HCT116 (cell line): ENCODE measurements around the gene DENND5A. TPM values are rescaled to one million over a fixed set of nuclear protein-coding genes. Genes with fewer than 3 reads are reported as not detected.

Source experiments
- ATAC-seq: fragments of 200-7000 bp; cut with Tn5 transposase; 2 replicates; pipeline ENCODE4 v1.9.1; 2020; ENCODE audit warnings: mild to moderate bottlenecking, moderate library complexity
- BruUV-seq: library from RNA; stranded (reverse); fragments of 400-500 nt; replicated peaks from 2 replicates; lab custom pipeline; 2021; lab: Mats Ljungman, UMichigan
- CTCF ChIA-PET: fragments of 300-600 bp; sonication (Branson Sonifier 250); formaldehyde crosslinking; loops from one replicate; lab custom pipeline; 2021; ENCODE audit warnings: antibody characterized with exemption; lab: Charles Lee
- POLR2A ChIA-PET: fragments of 300-600, 350-600 bp; sonication (Branson Sonifier 250); formaldehyde crosslinking; loops from one replicate; lab custom pipeline; 2021; ENCODE audit warnings: antibody characterized with exemption; lab: Charles Lee
- RAD21 ChIA-PET, 2 experiments: fragments of 300-600 bp; sonication (Branson Sonifier 250); formaldehyde crosslinking; loops; one replicate each; lab custom pipeline; 2023; ENCODE audit warnings: low total read pairs in 2 of 2; ENCODE audit not compliant: uncharacterized antibody in 2 of 2, unreplicated experiment in 2 of 2, low non-redundant PET in 1 of 2; lab: Charles Lee
- DNase-seq: peaks from one replicate; pipeline ENCODE4 v3.0.0-alpha.2; 2010; ENCODE audit warnings: low read depth, low spot score
- H2AFZ ChIP-seq: fragments of 200-600 bp; shearing (Covaris generic), sonication (generic); 2 replicates; pipeline ENCODE4 v1.6.1; 2017; ENCODE audit warnings: low read depth, mixed run types, mixed read lengths, antibody characterized with exemption, low read length; ENCODE audit not compliant: poor library complexity, severe bottlenecking
- H3K27ac ChIP-seq: 2 replicates; pipeline ENCODE4 v1.5.1; 2012; ENCODE audit warnings: low read depth, low read length
- H3K27me3 ChIP-seq: fragments of 200-600 bp; sonication (generic); 2 replicates; pipeline ENCODE4 v1.6.1; 2016; ENCODE audit warnings: mixed run types, low read length, mixed read lengths; ENCODE audit not compliant: insufficient read depth
- H3K36me3 ChIP-seq, 2 experiments: fragments of 200-500 bp in 1 of 2; fragments of 200-600 bp in 1 of 2; sonication (Bioruptor generic) in 1 of 2; sonication (generic) in 1 of 2; 2 replicates each; pipeline versions ENCODE4 v1.5.1 to v1.6.1; 2014 to 2016; ENCODE audit warnings: low read length in 2 of 2, inconsistent platforms in 1 of 2, mixed read lengths in 1 of 2, mixed run types in 1 of 2; ENCODE audit not compliant: insufficient read depth in 2 of 2, control insufficient read depth in 1 of 2
- H3K4me1 ChIP-seq, 2 experiments: fragments of 200-600 bp in 1 of 2; sonication (generic) in 1 of 2; 2 replicates each; pipeline versions ENCODE4 v1.5.1 to v1.6.1; 2012 to 2017; ENCODE audit warnings: low read length in 2 of 2, inconsistent platforms in 1 of 2, mild to moderate bottlenecking in 1 of 2, mixed read lengths in 1 of 2, mixed run types in 1 of 2, moderate library complexity in 1 of 2; ENCODE audit not compliant: insufficient read depth in 2 of 2, control insufficient read depth in 1 of 2
- H3K4me2 ChIP-seq: fragments of 200-600 bp; sonication (generic); 2 replicates; pipeline ENCODE4 v1.6.1; 2017; ENCODE audit warnings: mixed run types, low read length, mixed read lengths
- H3K4me3 ChIP-seq, 2 experiments: fragments of 200-600 bp in 1 of 2; sonication (generic) in 1 of 2; replicated peaks in 1 of 2; 2 replicates each; pipeline ENCODE4 v1.5.1; 2011 to 2016; ENCODE audit warnings: low read length in 2 of 2, control low read depth in 1 of 2, low read depth in 1 of 2, mild to moderate bottlenecking in 1 of 2, mixed read lengths in 1 of 2, mixed run types in 1 of 2
- H3K79me2 ChIP-seq: fragments of 200-600 bp; sonication (generic); 2 replicates; pipeline ENCODE4 v1.6.1; 2017; ENCODE audit warnings: mild to moderate bottlenecking, mixed run types, low read length, moderate library complexity, mixed read lengths; ENCODE audit not compliant: insufficient read depth
- H3K9ac ChIP-seq: fragments of 200-600 bp; sonication (generic); 2 replicates; pipeline ENCODE4 v1.6.1; 2016; ENCODE audit warnings: low read length, mixed read lengths
- H3K9me2 ChIP-seq: fragments of 200-600 bp; sonication (generic), shearing (Covaris generic); 2 replicates; pipeline ENCODE4 v1.6.1; 2017; ENCODE audit warnings: mixed run types, mild to moderate bottlenecking, moderate library complexity; ENCODE audit not compliant: insufficient read depth
- H3K9me3 ChIP-seq, 2 experiments: fragments of 200-500 bp in 1 of 2; fragments of 200-600 bp in 1 of 2; sonication (Bioruptor generic) in 1 of 2; sonication (generic) in 1 of 2; 2 replicates each; pipeline ENCODE4 v1.6.1; 2014 to 2017; ENCODE audit warnings: low read length in 2 of 2, mixed read lengths in 2 of 2, inconsistent platforms in 1 of 2, low read depth in 1 of 2, mild to moderate bottlenecking in 1 of 2, mixed run types in 1 of 2, moderate library complexity in 1 of 2; ENCODE audit not compliant: control insufficient read depth in 1 of 2, insufficient read depth in 1 of 2
- H4K20me1 ChIP-seq: fragments of 200-600 bp; sonication (generic), shearing (Covaris generic); 2 replicates; pipeline ENCODE4 v1.6.1; 2017; ENCODE audit warnings: mixed run types, mild to moderate bottlenecking, moderate library complexity; ENCODE audit not compliant: insufficient read depth
- CBX3 ChIP-seq: IDR thresholded peaks from 2 replicates; pipeline ENCODE4 v1.6.1; 2012; ENCODE audit warnings: low read depth
- CEBPB ChIP-seq: IDR thresholded peaks from 2 replicates; pipeline ENCODE4 v1.6.1; 2012; ENCODE audit warnings: low read depth
- EGR1 ChIP-seq: IDR thresholded peaks from 2 replicates; pipeline ENCODE4 v1.6.1; 2012; ENCODE audit warnings: low read depth
- ELF1 ChIP-seq: IDR thresholded peaks from 2 replicates; pipeline ENCODE4 v1.6.1; 2012; ENCODE audit warnings: low read depth, borderline replicate concordance
- EZH2 ChIP-seq: fragments of 200-600 bp; sonication (generic); IDR thresholded peaks from 2 replicates; pipeline ENCODE4 v1.6.1; 2017; ENCODE audit warnings: antibody characterized with exemption, mixed run types
- EZH2phosphoT487 ChIP-seq: fragments of 200-600 bp; IDR thresholded peaks from 2 replicates; pipeline ENCODE4 v1.6.1; 2018; ENCODE audit warnings: antibody characterized with exemption, borderline replicate concordance
- FOSL1 ChIP-seq: IDR thresholded peaks from 2 replicates; pipeline ENCODE4 v1.6.1; 2012; ENCODE audit warnings: low read depth
- JUND ChIP-seq: IDR thresholded peaks from 2 replicates; pipeline ENCODE4 v1.6.1; 2012
- RAD21 ChIP-seq: IDR thresholded peaks from 2 replicates; pipeline ENCODE4 v1.6.1; 2012; ENCODE audit warnings: low read depth, mild to moderate bottlenecking
- SIN3A ChIP-seq: IDR thresholded peaks from 2 replicates; pipeline ENCODE4 v1.6.1; 2012; ENCODE audit warnings: low read depth
- SP1 ChIP-seq: IDR thresholded peaks from 2 replicates; pipeline ENCODE4 v1.6.1; 2012; ENCODE audit warnings: low read depth
- SRF ChIP-seq: IDR thresholded peaks from 2 replicates; pipeline ENCODE4 v1.6.1; 2012; ENCODE audit warnings: low read depth
- TCF7L2 ChIP-seq: IDR thresholded peaks from 2 replicates; pipeline ENCODE4 v1.7.0; 2011; ENCODE audit warnings: borderline replicate concordance, inconsistent platforms; ENCODE audit not compliant: insufficient read depth, insufficient read length; ENCODE audit errors: extremely low read depth
- ZFX ChIP-seq: fragments of 450-650 bp; IDR thresholded peaks from 2 replicates; pipeline ENCODE4 v1.6.1; 2017
- ZNF274 ChIP-seq: fragments of 200-500 bp; sonication (Bioruptor generic); IDR thresholded peaks from 2 replicates; pipeline ENCODE4 v1.6.1; 2014; ENCODE audit warnings: mild to moderate bottlenecking, low read depth, low read length, inconsistent platforms
- intact Hi-C: fragments of 100-400 bp; cut with micrococcal nuclease; formaldehyde crosslinking; loops from 2 replicates; pipeline ENCODE4 v1.10.0; 2022
- total RNA-seq: library from RNA; stranded (reverse); gene quantifications from one replicate; pipeline ENCODE4 v1.2.1, GENCODE V29; 2021; ENCODE audit not compliant: unreplicated experiment
- TF ChIP-seq, protein P1 (sequence below), 3 experiments: fragments of 200-600 bp in 1 of 3; sonication (generic) in 1 of 3; IDR thresholded peaks in 2 of 3; conservative IDR thresholded peaks in 1 of 3; 2 replicates each; pipeline ENCODE4 v1.5.1; 2012 to 2017; ENCODE audit warnings: low read depth in 2 of 3, low read length in 2 of 3, antibody characterized with exemption in 1 of 3, borderline replicate concordance in 1 of 3, control low read depth in 1 of 3, mild to moderate bottlenecking in 1 of 3, mixed read lengths in 1 of 3, mixed run types in 1 of 3, moderate library complexity in 1 of 3; ENCODE audit not compliant: insufficient read depth in 1 of 3
- TF ChIP-seq, protein P2 (sequence below): IDR thresholded peaks from 2 replicates; pipeline ENCODE4 v1.6.1; 2012
- TF ChIP-seq, protein P3 (sequence below): IDR thresholded peaks from 2 replicates; pipeline ENCODE4 v1.6.1; 2011; ENCODE audit warnings: mild to moderate bottlenecking, low read length, moderate library complexity; ENCODE audit not compliant: insufficient replicate concordance; ENCODE audit errors: extremely low read depth
- TF ChIP-seq, protein P4 (sequence below): IDR thresholded peaks from 2 replicates; pipeline ENCODE4 v1.6.1; 2012

Gene DENND5A
- total RNA-seq, 1 experiment from 2014 or later: 48.6 TPM

DNA sequence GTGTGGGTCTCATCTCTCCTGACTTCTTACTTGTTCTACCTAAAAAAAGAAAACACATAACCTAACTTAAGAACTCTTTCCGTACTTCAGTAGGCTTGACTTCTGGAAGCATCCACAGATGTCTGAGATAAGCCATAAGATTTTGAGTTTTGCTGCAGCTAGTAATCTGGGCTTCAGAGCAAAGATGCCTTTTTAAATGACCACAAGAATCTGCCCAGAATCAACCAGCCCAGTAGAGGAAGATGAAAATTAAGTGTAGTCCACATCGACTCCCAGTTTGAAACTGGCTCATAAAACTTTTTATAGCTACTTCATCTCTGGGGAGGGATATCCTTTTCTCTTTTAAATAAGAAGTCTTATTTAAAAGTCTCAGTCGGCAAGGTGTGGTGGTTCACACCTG is 10.7 kb downstream of the DENND5A start:
- Histone ChIP-seq H3K27me3 (no peaks in the 10 kb centered on the region), H3K27ac (no peak overlapping the region), H3K4me3 (no peak overlapping the region), H3K4me1 (no peaks in the 10 kb centered on the region), H3K79me2 (peaks cover 82% of the 10 kb centered on the region), H3K9me3 (no peaks in the 10 kb centered on the region), H4K20me1 (no peaks in the 10 kb centered on the region), H3K36me3 (peaks cover 0 to 3% of the 10 kb centered on the region in 2 experiments; a peak in 1 of 4 replicates), H3K9ac (no peak overlapping the region), H3K4me2 (no peak overlapping the region), H3K9me2 (no peaks in the 10 kb centered on the region), H2AFZ (no peak overlapping the region)
- TF ChIP-seq ELF1 (no peak), EZH2phosphoT487 (no peak), FOSL1 (no peak), CEBPB (no peak), JUND (no peak), CBX3 (no peak)
- TF ChIP-seq, protein P1, sequence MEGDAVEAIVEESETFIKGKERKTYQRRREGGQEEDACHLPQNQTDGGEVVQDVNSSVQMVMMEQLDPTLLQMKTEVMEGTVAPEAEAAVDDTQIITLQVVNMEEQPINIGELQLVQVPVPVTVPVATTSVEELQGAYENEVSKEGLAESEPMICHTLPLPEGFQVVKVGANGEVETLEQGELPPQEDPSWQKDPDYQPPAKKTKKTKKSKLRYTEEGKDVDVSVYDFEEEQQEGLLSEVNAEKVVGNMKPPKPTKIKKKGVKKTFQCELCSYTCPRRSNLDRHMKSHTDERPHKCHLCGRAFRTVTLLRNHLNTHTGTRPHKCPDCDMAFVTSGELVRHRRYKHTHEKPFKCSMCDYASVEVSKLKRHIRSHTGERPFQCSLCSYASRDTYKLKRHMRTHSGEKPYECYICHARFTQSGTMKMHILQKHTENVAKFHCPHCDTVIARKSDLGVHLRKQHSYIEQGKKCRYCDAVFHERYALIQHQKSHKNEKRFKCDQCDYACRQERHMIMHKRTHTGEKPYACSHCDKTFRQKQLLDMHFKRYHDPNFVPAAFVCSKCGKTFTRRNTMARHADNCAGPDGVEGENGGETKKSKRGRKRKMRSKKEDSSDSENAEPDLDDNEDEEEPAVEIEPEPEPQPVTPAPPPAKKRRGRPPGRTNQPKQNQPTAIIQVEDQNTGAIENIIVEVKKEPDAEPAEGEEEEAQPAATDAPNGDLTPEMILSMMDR (IDR thresholded peaks at IDR 0.05 in 2 of 3, conservative IDR thresholded peaks at IDR 0.05 in 1 of 3; ENCODE audit: borderline replicate concordance in 1 of 3, insufficient read depth in 1 of 3, low read depth in 2 of 3, low read length in 2 of 3): no peak
- no peak for DNase-seq
- CTCF ChIA-PET: no interaction called here
- no TSS peak for BruUV-seq
- RAD21 ChIA-PET: no interaction called here
- ATAC-seq: no peak
- POLR2A ChIA-PET: no interaction called here
- intact Hi-C loops: no loop called here

DNA sequence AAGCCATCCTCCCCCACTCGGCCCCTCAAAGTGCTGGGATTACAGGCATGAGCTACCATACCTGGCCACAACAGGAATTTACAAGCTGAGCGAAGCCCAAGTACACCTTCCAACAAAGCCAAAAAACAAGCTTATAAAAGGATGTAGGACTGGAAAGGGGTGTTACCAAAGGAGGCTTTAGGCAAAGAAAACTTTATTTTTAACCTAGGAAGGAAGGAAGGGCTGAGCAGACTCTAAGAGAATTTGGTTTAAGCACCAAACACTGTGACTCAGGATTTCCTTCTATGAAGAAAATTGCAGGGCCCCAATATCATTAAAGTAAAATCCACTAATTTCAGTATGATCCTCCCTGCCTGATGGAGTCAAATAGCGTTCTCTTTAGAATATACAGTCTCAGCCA is 12.1 kb downstream of the DENND5A start:
- no TSS peak for BruUV-seq
- no peak overlapping the region for H2AFZ ChIP-seq
- H3K79me2 ChIP-seq: peaks cover 81% of the 10 kb centered on the region
- ChIA-PET POLR2A (no interaction called here), CTCF (no interaction called here), RAD21 (no interaction called here)
- no peak for ATAC-seq
- H4K20me1 ChIP-seq: no peaks in the 10 kb centered on the region
- no peak overlapping the region for H3K27ac ChIP-seq
- H3K4me3 ChIP-seq: no peak overlapping the region
- no peak overlapping the region for H3K9ac ChIP-seq
- H3K27me3 ChIP-seq: no peaks in the 10 kb centered on the region
- no peaks in the 10 kb centered on the region for H3K9me2 ChIP-seq
- H3K4me1 ChIP-seq: no peaks in the 10 kb centered on the region
- no peak for DNase-seq
- H3K36me3 ChIP-seq: peaks cover 0 to 3% of the 10 kb centered on the region in 2 experiments; a peak in 1 of 4 replicates
- no peaks in the 10 kb centered on the region for H3K9me3 ChIP-seq
- intact Hi-C loops: no loop called here
- no peak for TF ChIP-seq ELF1
- TF ChIP-seq EGR1: no peak
- no peak for TF ChIP-seq SP1
- TF ChIP-seq FOSL1: no peak
- no peak for TF ChIP-seq RAD21
- TF ChIP-seq TCF7L2: no peak
- TF ChIP-seq, protein P2, sequence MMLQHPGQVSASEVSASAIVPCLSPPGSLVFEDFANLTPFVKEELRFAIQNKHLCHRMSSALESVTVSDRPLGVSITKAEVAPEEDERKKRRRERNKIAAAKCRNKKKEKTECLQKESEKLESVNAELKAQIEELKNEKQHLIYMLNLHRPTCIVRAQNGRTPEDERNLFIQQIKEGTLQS: no peak
- no peak for TF ChIP-seq EZH2
- no peak for TF ChIP-seq SIN3A
- TF ChIP-seq ZNF274: no peak
- no peak for TF ChIP-seq CBX3
- no peak for TF ChIP-seq CEBPB
- TF ChIP-seq, protein P3, sequence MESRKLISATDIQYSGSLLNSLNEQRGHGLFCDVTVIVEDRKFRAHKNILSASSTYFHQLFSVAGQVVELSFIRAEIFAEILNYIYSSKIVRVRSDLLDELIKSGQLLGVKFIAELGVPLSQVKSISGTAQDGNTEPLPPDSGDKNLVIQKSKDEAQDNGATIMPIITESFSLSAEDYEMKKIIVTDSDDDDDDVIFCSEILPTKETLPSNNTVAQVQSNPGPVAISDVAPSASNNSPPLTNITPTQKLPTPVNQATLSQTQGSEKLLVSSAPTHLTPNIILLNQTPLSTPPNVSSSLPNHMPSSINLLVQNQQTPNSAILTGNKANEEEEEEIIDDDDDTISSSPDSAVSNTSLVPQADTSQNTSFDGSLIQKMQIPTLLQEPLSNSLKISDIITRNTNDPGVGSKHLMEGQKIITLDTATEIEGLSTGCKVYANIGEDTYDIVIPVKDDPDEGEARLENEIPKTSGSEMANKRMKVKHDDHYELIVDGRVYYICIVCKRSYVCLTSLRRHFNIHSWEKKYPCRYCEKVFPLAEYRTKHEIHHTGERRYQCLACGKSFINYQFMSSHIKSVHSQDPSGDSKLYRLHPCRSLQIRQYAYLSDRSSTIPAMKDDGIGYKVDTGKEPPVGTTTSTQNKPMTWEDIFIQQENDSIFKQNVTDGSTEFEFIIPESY: no peak
- TF ChIP-seq, protein P4, sequence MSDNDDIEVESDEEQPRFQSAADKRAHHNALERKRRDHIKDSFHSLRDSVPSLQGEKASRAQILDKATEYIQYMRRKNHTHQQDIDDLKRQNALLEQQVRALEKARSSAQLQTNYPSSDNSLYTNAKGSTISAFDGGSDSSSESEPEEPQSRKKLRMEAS: no peak
- no peak for TF ChIP-seq SRF
- TF ChIP-seq ZFX: no peak
- H3K4me2 ChIP-seq: no peak overlapping the region
